ENCODE data around the gene PTK6. TPM values are rescaled to one million over a fixed set of nuclear protein-coding genes. Genes with fewer than 3 reads are reported as not detected.

Gene PTK6
- total RNA-seq, 2 experiments from 2014 or later: 0.19 to 0.22 TPM

- ATAC-seq (ENCODE audit: poor library complexity) (no peak), DNase-seq (peak in 1 of 14 experiments; percentile 49)
- no peaks in the 10 kb centered on the region for H3K27me3 ChIP-seq (ENCODE audit: control insufficient read depth in 1 of 2, insufficient read depth in 2 of 2, low read length in 2 of 2)
- H3K36me3 ChIP-seq (ENCODE audit: insufficient read depth, low read length): peaks cover 23% of the 10 kb centered on the region
- no peak for TF ChIP-seq CTCF (IDR thresholded peaks at IDR 0.05)
- H3K27ac Mint-ChIP-seq: no peak overlapping the region
- intact Hi-C loops (cut with DNase I, micrococcal nuclease): loop anchor here in 1 of 2 experiments (2.0 to 5.0 kb wide), 2 partner anchors 15 to 131 kb away; partner anchors contain the start of genes PTK6 and STMN3
- H3K27ac ChIP-seq (ENCODE audit: low read depth in 1 of 2, low read length in 2 of 2): no peak overlapping the region
- ChIA-PET POLR2A (interaction anchor here (0.6 to 4.0 kb wide), 35 partner anchors 9 to 728 kb away, joined by 3 to 71 read pairs (median 4); partner anchors contain the start of genes ARFRP1, GMEB2, HELZ2 and LIME1), CTCF (interaction anchor here (1.5 to 2.4 kb wide), 3 partner anchors 16 to 517 kb away, joined by 3 to 18 read pairs (median 9); partner anchors contain the start of gene PTK6)
- H3K27me3 Mint-ChIP-seq: no peaks in the 10 kb centered on the region
- peaks cover 29% of the 10 kb centered on the region for H3K4me1 ChIP-seq (ENCODE audit: insufficient read depth, low read length)
- peaks cover 13% of the 10 kb centered on the region for H3K4me1 Mint-ChIP-seq (ENCODE audit: low read depth)
- peaks cover 3% of the 10 kb centered on the region for H3K9me3 Mint-ChIP-seq
- peak overlapping the region; percentile 78 for H3K4me3 Mint-ChIP-seq
- peaks cover 0 to 12% of the 10 kb centered on the region in 2 experiments for H3K9me3 ChIP-seq (ENCODE audit: control insufficient read depth in 1 of 2, insufficient read depth in 1 of 2, low read length in 2 of 2)
- H3K36me3 Mint-ChIP-seq (ENCODE audit: low read depth): peaks cover 29% of the 10 kb centered on the region
- peak overlapping the region; percentile 65 for H3K4me3 ChIP-seq (ENCODE audit: low read length)
These were observed 15.6 kb downstream of the PTK6 start for GRCh38 chr20:63521602-63522001.

DNA sequence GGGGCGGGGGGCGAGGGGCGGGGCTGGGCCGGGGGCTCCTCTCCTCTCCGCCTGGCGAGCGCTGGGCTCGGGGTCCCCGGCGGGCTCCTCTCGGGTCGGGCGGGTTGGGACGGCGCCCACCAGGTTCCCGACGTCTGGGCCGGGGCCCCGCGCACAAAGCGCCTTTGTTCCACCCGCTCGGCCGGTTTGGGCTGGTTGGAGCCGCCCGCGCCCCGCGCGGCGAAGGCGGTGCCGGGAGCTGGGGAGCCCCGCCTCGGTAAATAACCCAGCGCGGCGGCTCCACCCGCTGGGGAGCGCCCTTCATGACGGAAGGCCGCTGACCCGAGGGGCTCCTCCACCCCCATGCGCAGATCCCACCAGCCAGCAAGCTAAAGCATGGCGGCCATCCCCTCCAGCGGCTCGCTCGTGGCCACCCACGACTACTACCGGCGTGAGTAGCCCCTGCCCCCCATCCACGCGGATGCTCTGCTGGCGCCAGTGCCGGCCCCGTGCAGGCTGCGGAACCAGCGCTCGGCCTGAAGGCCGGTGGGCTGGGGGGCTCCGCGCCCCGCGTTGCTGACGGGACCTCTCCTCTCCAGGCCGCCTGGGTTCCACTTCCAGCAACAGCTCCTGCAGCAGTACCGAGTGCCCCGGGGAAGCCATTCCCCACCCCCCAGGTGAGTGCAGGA lies 16.1 kb downstream of the PTK6 start:
- no peaks in the 10 kb centered on the region for H3K27me3 Mint-ChIP-seq
- TF ChIP-seq CTCF (IDR thresholded peaks at IDR 0.05): no peak
- ATAC-seq (ENCODE audit: poor library complexity): peak; percentile 57
- Histone ChIP-seq H3K4me3 (ENCODE audit: low read length) (peak overlapping the region; percentile 65), H3K27me3 (ENCODE audit: control insufficient read depth in 1 of 2, insufficient read depth in 2 of 2, low read length in 2 of 2) (no peaks in the 10 kb centered on the region), H3K36me3 (ENCODE audit: insufficient read depth, low read length) (peaks cover 23% of the 10 kb centered on the region), H3K9me3 (ENCODE audit: control insufficient read depth in 1 of 2, insufficient read depth in 1 of 2, low read length in 2 of 2) (peaks cover 0 to 12% of the 10 kb centered on the region in 2 experiments), H3K27ac (ENCODE audit: low read depth in 1 of 2, low read length in 2 of 2) (peak overlapping the region in 1 of 2 donors; percentile 29), H3K4me1 (ENCODE audit: insufficient read depth, low read length) (peaks cover 29% of the 10 kb centered on the region)
- peaks cover 13% of the 10 kb centered on the region for H3K4me1 Mint-ChIP-seq (ENCODE audit: low read depth)
- H3K9me3 Mint-ChIP-seq: peaks cover 3% of the 10 kb centered on the region
- ChIA-PET POLR2A (interaction anchor here (0.6 to 4.0 kb wide), 39 partner anchors 9 to 734 kb away, joined by 3 to 71 read pairs (median 4); partner anchors contain the start of genes ARFRP1, GMEB2, HELZ2 and LIME1), CTCF (interaction anchor here (1.0 to 2.4 kb wide), 4 partner anchors 16 to 517 kb away, joined by 3 to 18 read pairs (median 6); partner anchors contain the start of gene PTK6)
- H3K4me3 Mint-ChIP-seq: peak overlapping the region; percentile 78
- peaks cover 29% of the 10 kb centered on the region for H3K36me3 Mint-ChIP-seq (ENCODE audit: low read depth)
- H3K27ac Mint-ChIP-seq: peak overlapping the region; percentile 69
- intact Hi-C loops (cut with DNase I, micrococcal nuclease): loop anchor here in 1 of 2 experiments (1.0 to 5.0 kb wide), 3 partner anchors 16 to 131 kb away; partner anchors contain the start of genes PTK6 and STMN3
- peak; percentile 43 to 85 (median 68) for DNase-seq

GRCh38 chr20:63520504-63520933 lies 16.7 kb downstream of the PTK6 start, which contains the start of gene PPDPF:
Gene PPDPF, plus strand, starts transcription at chr20:63520765. Its CDS starts 544 bp downstream, at chr20:63521309.
- Histone ChIP-seq H3K27ac (ENCODE audit: low read depth in 1 of 2, low read length in 2 of 2) (peak within 1 kb of the TSS in 1 of 2 donors; percentile 35), H3K36me3 (ENCODE audit: insufficient read depth, low read length) (peaks cover 23% of the 10 kb centered on the region), H3K9me3 (ENCODE audit: control insufficient read depth in 1 of 2, insufficient read depth in 1 of 2, low read length in 2 of 2) (peaks cover 0 to 12% of the 10 kb centered on the region in 2 experiments), H3K27me3 (ENCODE audit: control insufficient read depth in 1 of 2, insufficient read depth in 2 of 2, low read length in 2 of 2) (no peaks in the 10 kb centered on the region), H3K4me1 (ENCODE audit: insufficient read depth, low read length) (peaks cover 29% of the 10 kb centered on the region), H3K4me3 (ENCODE audit: low read length) (peak within 1 kb of the TSS; percentile 65)
- H3K36me3 Mint-ChIP-seq (ENCODE audit: low read depth): peaks cover 29% of the 10 kb centered on the region
- peak within 1 kb of the TSS; percentile 88 for H3K4me3 Mint-ChIP-seq
- peak within 1 kb of the TSS; percentile 69 for H3K27ac Mint-ChIP-seq
- ChIA-PET POLR2A (interaction anchor here (0.6 to 4.0 kb wide), 33 partner anchors 10 to 735 kb away, joined by 3 to 71 read pairs (median 4); partner anchors contain the start of genes ARFRP1, GMEB2, HELZ2 and LIME1), CTCF (interaction anchor here (1.0 to 2.4 kb wide), 4 partner anchors 17 to 518 kb away, joined by 3 to 18 read pairs (median 6); partner anchors contain the start of gene PTK6)
- ATAC-seq (ENCODE audit: poor library complexity) (peak; percentile 80), DNase-seq (peak; percentile 75 to 95 (median 84))
- no peak for TF ChIP-seq CTCF (IDR thresholded peaks at IDR 0.05)
- H3K27me3 Mint-ChIP-seq: no peaks in the 10 kb centered on the region
- intact Hi-C loops (cut with DNase I, micrococcal nuclease): loop anchor here in 1 of 2 experiments (1.0 to 5.0 kb wide), 3 partner anchors 16 to 132 kb away; partner anchors contain the start of genes PTK6 and STMN3
- H3K4me1 Mint-ChIP-seq (ENCODE audit: low read depth): peaks cover 13% of the 10 kb centered on the region
- H3K9me3 Mint-ChIP-seq: peaks cover 3% of the 10 kb centered on the region

Measured in CD4-positive, alpha-beta T cell (primary cell).